Muscle of arm (tissue), 12 donors: ENCODE results near the gene CLK4. TPM values are rescaled to one million over a fixed set of nuclear protein-coding genes. Genes with fewer than 3 reads are reported as not detected.
A peak's percentile ranks its signal among the peaks of the same experiment; 100 is the strongest.

Experiments
- DNase-seq: peaks from one replicate; pipeline ENCODE4 v3.0.0-alpha.2; 2013
- polyA plus RNA-seq, 12 donors: library from polyadenylated mRNA; unstranded; fragments of 120-200 nt; gene quantifications; one replicate each; pipeline ENCODE4 v1.2.1, GENCODE V29; 2013; ENCODE audit not compliant: insufficient read length in 12 of 12

Gene CLK4
- polyA plus RNA-seq, 12 donors, result 28.6 to 57.8 (median 40.9) TPM; not detected in 1

- DNase-seq, result no peak
These were observed 38.1 kb downstream of the CLK4 start for GRCh38 chr5:178588769-178589168.

- DNase-seq, result no peak
These were observed 38.9 kb downstream of the CLK4 start for GRCh38 chr5:178587763-178588611.

GRCh38 chr5:178586396-178586795, 40.5 kb downstream of the CLK4 start:
- DNase-seq, result no peak

GRCh38 chr5:178585421-178585820, 41.4 kb downstream of the CLK4 start:
- DNase-seq, result peak; percentile 63

GRCh38 chr5:178583279-178583678, 43.6 kb downstream of the CLK4 start:
- no peak for DNase-seq

GRCh38 chr5:178582291-178582690, 44.6 kb downstream of the CLK4 start:
- DNase-seq, result no peak

- DNase-seq, result no peak
These were observed 45.2 kb downstream of the CLK4 start for GRCh38 chr5:178581621-178582020.

- DNase-seq, result no peak
These were observed 46.4 kb downstream of the CLK4 start for GRCh38 chr5:178580271-178580955.

- no peak for DNase-seq
These were observed 48.9 kb downstream of the CLK4 start for GRCh38 chr5:178577944-178578343.

GRCh38 chr5:178577376-178577839, 49.4 kb downstream of the CLK4 start:
- DNase-seq, result no peak

GRCh38 chr5:178576591-178577351, 50.1 kb downstream of the CLK4 start:
- DNase-seq, result no peak

GRCh38 chr5:178573216-178573615, 53.6 kb downstream of the CLK4 start:
- DNase-seq, result no peak

- no peak for DNase-seq
These were observed 54.2 kb downstream of the CLK4 start for GRCh38 chr5:178572617-178573016.

GRCh38 chr5:178569485-178569884, 57.4 kb downstream of the CLK4 start:
- no peak for DNase-seq

- DNase-seq, result no peak
These were observed 61.9 kb downstream of the CLK4 start for GRCh38 chr5:178564811-178565550.

- no peak for DNase-seq
These were observed 62.5 kb downstream of the CLK4 start for GRCh38 chr5:178564397-178564796.

GRCh38 chr5:178563621-178564020, 63.2 kb downstream of the CLK4 start:
- DNase-seq, result no peak

- no peak for DNase-seq
These were observed 65.0 kb downstream of the CLK4 start for GRCh38 chr5:178561746-178562264.

- DNase-seq, result no peak
These were observed 65.9 kb downstream of the CLK4 start for GRCh38 chr5:178560911-178561310.

- DNase-seq, result no peak
These were observed 69.4 kb downstream of the CLK4 start for GRCh38 chr5:178557416-178557815.

GRCh38 chr5:178555771-178556211, 71.1 kb downstream of the CLK4 start:
- no peak for DNase-seq
